Hepatocyte (in vitro differentiated cells): Measurements from ENCODE around the gene TEX101. TPM values are rescaled to one million over a fixed set of nuclear protein-coding genes. Genes with fewer than 3 reads are reported as not detected.

Source experiments
- polyA plus RNA-seq: library from polyadenylated mRNA; unstranded; fragments of >200 nt; fragmentation: Nextera tagmentation; extraction: Ambion mirVana; gene quantifications from 2 replicates; pipeline ENCODE4 v1.2.1, GENCODE V29; 2016
- total RNA-seq: library from RNA; depleted of rRNA; stranded (reverse); fragments of >200 nt; gene quantifications from 2 replicates; pipeline ENCODE4 v1.2.3, GENCODE V29; 2014

The TEX101 gene
- total and polyA plus RNA-seq, 2 experiments from 2014 or later = not detected

Other genes starting within 250 kb of the TEX101 start
- gene PSG5, start 228.4 kb upstream of the TEX101 start, total RNA-seq = 0.27 and 0.60 TPM in 2 replicates
- gene PSG5, start 228.4 kb upstream of the TEX101 start, polyA plus RNA-seq = 0.23 TPM in 1 of 2 replicates, not detected in the other
- not detected in 2 replicates for gene PSG4, start 209.3 kb upstream of the TEX101 start, total RNA-seq
- not detected in 2 replicates for gene PSG4, start 209.3 kb upstream of the TEX101 start, polyA plus RNA-seq
- gene PSG9, start 145.4 kb upstream of the TEX101 start, total RNA-seq = 0.17 TPM in 1 of 2 replicates, not detected in the other
- not detected in 2 replicates for gene PSG9, start 145.4 kb upstream of the TEX101 start, polyA plus RNA-seq
- 0.30 and 1.2 TPM in 2 replicates for gene CD177, start 61.2 kb upstream of the TEX101 start, total RNA-seq
- 0.49 TPM in 1 of 2 replicates, not detected in the other for gene CD177, start 61.2 kb upstream of the TEX101 start, polyA plus RNA-seq
- 4.6 and 4.8 TPM in 2 replicates for gene LYPD3, start 50.7 kb downstream of the TEX101 start, total RNA-seq
- gene LYPD3, start 50.7 kb downstream of the TEX101 start, polyA plus RNA-seq = 13.2 and 13.5 TPM in 2 replicates
- 22.2 and 24.9 TPM in 2 replicates for gene PHLDB3, start 89.9 kb downstream of the TEX101 start, total RNA-seq
- 23.4 and 29.0 TPM in 2 replicates for gene PHLDB3, start 89.9 kb downstream of the TEX101 start, polyA plus RNA-seq
- 42.1 and 49.9 TPM in 2 replicates for gene ETHE1, start 112.3 kb downstream of the TEX101 start, total RNA-seq
- gene ETHE1, start 112.3 kb downstream of the TEX101 start, polyA plus RNA-seq = 47.0 and 65.1 TPM in 2 replicates
- gene ZNF575, start 118.3 kb downstream of the TEX101 start, total RNA-seq = 0.84 TPM in 1 of 2 replicates, not detected in the other
- 3.1 and 6.8 TPM in 2 replicates for gene ZNF575, start 118.3 kb downstream of the TEX101 start, polyA plus RNA-seq
- 27.8 and 34.3 TPM in 2 replicates for gene XRCC1, start 160.6 kb downstream of the TEX101 start, total RNA-seq
- 27.3 and 27.8 TPM in 2 replicates for gene XRCC1, start 160.6 kb downstream of the TEX101 start, polyA plus RNA-seq
- 4.7 and 11.4 TPM in 2 replicates for gene PINLYP, start 160.9 kb downstream of the TEX101 start, total RNA-seq
- 4.5 and 4.6 TPM in 2 replicates for gene PINLYP, start 160.9 kb downstream of the TEX101 start, polyA plus RNA-seq
- gene IRGQ, start 181.2 kb downstream of the TEX101 start, total RNA-seq = 26.0 and 26.2 TPM in 2 replicates
- 9.6 and 14.4 TPM in 2 replicates for gene IRGQ, start 181.2 kb downstream of the TEX101 start, polyA plus RNA-seq
- 12.8 and 16.2 TPM in 2 replicates for gene ZNF576, start 181.7 kb downstream of the TEX101 start, total RNA-seq
- 16.1 and 18.1 TPM in 2 replicates for gene ZNF576, start 181.7 kb downstream of the TEX101 start, polyA plus RNA-seq
- gene SRRM5, start 197.2 kb downstream of the TEX101 start, total RNA-seq = 0.27 TPM in 1 of 2 replicates, not detected in the other
- gene SRRM5, start 197.2 kb downstream of the TEX101 start, polyA plus RNA-seq = 0.24 and 0.79 TPM in 2 replicates
- 35.9 and 40.2 TPM in 2 replicates for gene ZNF428, start 204.7 kb downstream of the TEX101 start, total RNA-seq
- gene ZNF428, start 204.7 kb downstream of the TEX101 start, polyA plus RNA-seq = 73.9 and 74.9 TPM in 2 replicates
- 22.7 and 24.4 TPM in 2 replicates for gene CADM4, start 225.0 kb downstream of the TEX101 start, total RNA-seq
- 16.6 and 17.1 TPM in 2 replicates for gene CADM4, start 225.0 kb downstream of the TEX101 start, polyA plus RNA-seq